H7 (cell line): ENCODE results near the gene VEZT. TPM values are rescaled to one million over a fixed set of nuclear protein-coding genes. Genes with fewer than 3 reads are reported as not detected.
A peak's percentile ranks its signal among the peaks of the same experiment; 100 is the strongest.

Source experiments
- DNase-seq: peaks from one replicate; pipeline ENCODE4 v3.0.0; 2012
- H3K27me3 ChIP-seq: 2 replicates; pipeline ENCODE4 v1.6.0; 2011; ENCODE audit warnings: mild to moderate bottlenecking, low read length; ENCODE audit not compliant: control insufficient read depth, insufficient read depth
- H3K36me3 ChIP-seq: replicated peaks from 2 replicates; pipeline ENCODE4 v1.5.1; 2011; ENCODE audit warnings: low read length; ENCODE audit not compliant: control insufficient read depth, insufficient read depth
- H3K4me3 ChIP-seq: 2 replicates; pipeline ENCODE4 v1.5.1; 2011; ENCODE audit warnings: low read depth, mild to moderate bottlenecking, control low read depth, low read length, moderate library complexity; ENCODE audit not compliant: insufficient read depth
- total RNA-seq: library from RNA; depleted of rRNA; stranded (reverse); fragments of >200 nt; shearing (Covaris generic); gene quantifications from 2 replicates; pipeline ENCODE4 v1.2.3, GENCODE V29; 2014

Gene VEZT
- total RNA-seq, 1 experiment from 2014 or later: 53.3 TPM

DNA sequence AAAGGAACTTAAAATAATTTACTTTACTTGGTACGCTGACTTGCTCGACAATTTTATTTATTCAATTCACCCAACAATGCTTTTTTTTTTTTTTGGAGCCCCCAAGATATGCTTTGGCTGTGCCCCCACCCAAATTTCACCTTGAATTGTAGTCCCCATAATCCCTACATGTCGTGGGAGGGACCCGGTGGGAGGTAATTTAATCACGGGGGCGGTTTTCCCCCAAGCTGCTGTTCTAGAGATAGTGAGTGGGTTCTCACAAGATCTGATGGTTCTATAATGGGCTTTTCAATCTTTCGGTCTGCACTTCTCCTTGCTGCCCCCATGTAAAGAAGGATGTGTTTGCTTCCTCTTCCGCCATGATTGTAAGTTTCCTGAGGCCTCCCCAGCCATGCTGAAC lies 10.7 kb upstream of the VEZT start:
- Histone ChIP-seq H3K27me3 (no peaks in the 10 kb centered on the region), H3K4me3 (no peak overlapping the region), H3K36me3 (no peaks in the 10 kb centered on the region)
- no peak for DNase-seq

DNA sequence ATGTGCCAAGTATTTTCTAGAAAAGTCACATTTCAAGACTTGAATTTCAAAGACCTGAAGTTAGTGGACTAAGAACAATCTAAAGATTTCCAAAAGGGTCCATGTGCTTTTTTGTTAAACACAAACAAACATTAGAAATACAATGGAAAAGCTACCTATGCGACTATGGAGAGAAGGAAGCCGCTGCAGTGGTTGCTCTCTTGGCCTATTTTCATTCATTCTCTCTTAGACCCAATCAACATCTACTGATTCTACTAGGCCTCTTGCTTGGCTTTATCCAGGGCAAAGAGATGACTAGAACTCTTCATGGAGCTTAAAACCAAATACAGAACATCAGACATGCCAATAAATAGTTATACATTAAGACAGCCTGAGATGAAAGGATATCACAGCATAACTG lies 10.2 kb upstream of the VEZT start:
- no peaks in the 10 kb centered on the region for H3K36me3 ChIP-seq
- no peak overlapping the region for H3K4me3 ChIP-seq
- no peak for DNase-seq
- no peaks in the 10 kb centered on the region for H3K27me3 ChIP-seq

DNA sequence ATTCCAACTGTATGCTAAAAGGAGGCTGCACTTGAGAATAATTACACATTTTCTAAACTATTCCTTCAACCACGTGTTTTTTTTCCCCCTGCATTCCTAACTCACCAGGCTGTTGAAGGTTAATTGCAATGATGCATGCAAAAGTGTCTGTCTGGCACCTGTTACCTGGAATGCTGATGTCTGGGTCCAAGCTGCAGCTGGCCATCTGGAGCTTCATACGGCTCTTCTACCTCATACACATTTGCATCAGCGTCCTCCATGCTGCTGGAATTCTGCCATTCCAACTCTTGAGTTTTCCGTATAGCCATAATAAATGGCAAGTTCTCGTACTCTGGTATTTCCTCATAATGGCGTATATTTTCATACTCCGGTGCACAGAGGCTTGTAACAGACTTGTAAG lies 8.9 kb upstream of the VEZT start:
- no peaks in the 10 kb centered on the region for H3K27me3 ChIP-seq
- no peak for DNase-seq
- H3K36me3 ChIP-seq: no peaks in the 10 kb centered on the region
- no peak overlapping the region for H3K4me3 ChIP-seq

DNA sequence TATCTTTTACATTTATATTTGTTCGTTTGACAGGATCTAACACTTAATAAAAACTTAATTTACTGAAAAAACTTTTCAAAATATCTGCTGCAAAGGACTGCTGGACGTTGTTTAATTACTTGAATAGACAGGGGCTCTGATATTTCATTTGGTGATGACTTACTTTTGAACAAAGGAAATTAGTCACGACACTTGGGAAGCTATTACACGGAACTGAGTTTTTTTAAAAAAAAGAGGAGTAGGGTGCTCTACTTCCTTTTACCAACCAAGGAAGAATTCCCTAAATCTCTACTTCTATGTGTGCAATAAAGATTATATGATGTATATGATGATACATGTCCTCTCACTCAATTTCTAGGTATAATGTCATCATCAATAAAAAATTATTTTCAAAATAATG lies 5.0 kb upstream of the VEZT start:
- Histone ChIP-seq H3K36me3 (no peaks in the 10 kb centered on the region), H3K4me3 (no peak overlapping the region), H3K27me3 (no peaks in the 10 kb centered on the region)
- DNase-seq: no peak

DNA sequence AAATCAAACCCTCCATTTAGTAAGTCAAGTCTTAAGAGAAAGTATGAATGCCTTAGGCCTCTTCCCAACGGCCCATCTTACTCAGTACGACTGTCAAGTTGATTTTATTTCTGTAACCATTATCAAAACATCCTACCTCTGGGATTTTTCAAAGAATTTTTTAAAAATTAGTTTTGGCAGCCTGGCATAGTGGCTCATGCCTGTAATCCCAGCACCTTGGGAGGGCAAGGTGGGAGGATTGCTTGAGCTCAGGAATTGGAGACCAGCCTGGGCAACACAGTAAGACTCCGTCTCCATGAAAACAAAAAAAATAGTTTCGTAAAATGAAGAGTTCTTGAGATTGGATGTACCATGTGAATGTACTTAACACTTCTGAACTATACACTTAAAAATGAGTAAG lies 4.5 kb upstream of the VEZT start:
- no peak for DNase-seq
- no peak overlapping the region for H3K4me3 ChIP-seq

DNA sequence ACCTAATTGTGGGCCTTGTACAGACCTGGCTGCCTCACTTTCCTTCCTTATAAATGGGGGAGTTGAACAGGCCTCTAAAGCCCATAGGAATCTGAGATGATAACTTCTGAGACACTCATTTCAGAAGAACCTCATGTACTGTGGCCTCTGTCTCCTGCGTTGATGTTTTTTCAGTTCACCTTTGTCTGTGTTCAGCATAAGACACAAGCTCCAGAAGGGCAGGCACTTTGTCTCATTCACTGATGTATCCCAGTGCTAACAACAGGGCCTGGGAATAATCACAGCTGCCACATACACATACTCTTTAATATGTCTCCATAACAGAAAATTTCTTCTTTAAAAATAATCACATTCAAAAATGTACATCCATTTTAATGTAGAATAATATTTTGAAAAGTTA lies 3.7 kb upstream of the VEZT start:
- Histone ChIP-seq H3K36me3 (no peaks in the 10 kb centered on the region), H3K4me3 (no peak overlapping the region), H3K27me3 (no peaks in the 10 kb centered on the region)
- no peak for DNase-seq

More for the DNA sequence above, 4.5 kb upstream of the VEZT start:
- no peaks in the 10 kb centered on the region for H3K36me3 ChIP-seq
- no peaks in the 10 kb centered on the region for H3K27me3 ChIP-seq

DNA sequence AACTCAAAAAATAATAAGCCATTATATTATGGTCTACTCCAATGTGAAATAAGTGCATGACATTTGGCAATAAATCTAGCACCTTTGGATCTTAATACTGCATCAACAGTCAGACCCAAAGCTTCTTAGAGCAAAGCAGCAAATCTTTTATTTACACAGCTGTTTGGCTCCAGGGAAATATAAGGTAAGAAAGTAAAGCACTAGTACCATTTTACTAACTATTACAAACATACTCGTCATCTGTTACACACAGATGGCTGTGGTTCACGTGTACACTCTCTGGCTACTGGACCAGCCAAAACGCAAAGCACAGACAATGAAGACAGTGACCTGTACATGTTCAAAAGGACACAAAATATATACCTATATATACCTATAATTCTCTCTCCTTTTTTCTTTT lies 3.1 kb upstream of the VEZT start:
- no peak overlapping the region for H3K4me3 ChIP-seq
- H3K27me3 ChIP-seq: no peaks in the 10 kb centered on the region
- no peak for DNase-seq

DNA sequence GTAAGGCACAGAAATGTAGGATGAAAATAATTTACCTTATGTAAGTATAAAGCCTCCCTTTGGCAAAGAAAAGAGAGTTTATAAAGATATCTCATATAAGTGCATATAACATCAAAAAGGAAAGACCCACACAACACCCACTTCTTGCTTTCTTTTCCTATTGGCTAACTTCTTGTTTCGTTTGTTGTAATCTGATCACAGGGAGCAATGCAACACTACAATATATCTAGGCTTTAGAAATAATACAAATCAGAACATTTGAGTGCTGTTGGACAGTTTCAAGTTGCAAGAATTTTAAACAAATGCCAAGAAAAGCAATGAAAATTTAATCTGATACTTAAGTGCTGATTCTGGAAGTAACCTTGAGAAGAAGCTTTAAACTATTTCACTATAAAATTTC lies 1.7 kb upstream of the VEZT start:
- Histone ChIP-seq H3K27me3 (no peaks in the 10 kb centered on the region), H3K36me3 (no peaks in the 10 kb centered on the region), H3K4me3 (peak overlapping the region; percentile 71)
- no peak for DNase-seq

More for the DNA sequence above, 3.1 kb upstream of the VEZT start:
- no peaks in the 10 kb centered on the region for H3K36me3 ChIP-seq

DNA sequence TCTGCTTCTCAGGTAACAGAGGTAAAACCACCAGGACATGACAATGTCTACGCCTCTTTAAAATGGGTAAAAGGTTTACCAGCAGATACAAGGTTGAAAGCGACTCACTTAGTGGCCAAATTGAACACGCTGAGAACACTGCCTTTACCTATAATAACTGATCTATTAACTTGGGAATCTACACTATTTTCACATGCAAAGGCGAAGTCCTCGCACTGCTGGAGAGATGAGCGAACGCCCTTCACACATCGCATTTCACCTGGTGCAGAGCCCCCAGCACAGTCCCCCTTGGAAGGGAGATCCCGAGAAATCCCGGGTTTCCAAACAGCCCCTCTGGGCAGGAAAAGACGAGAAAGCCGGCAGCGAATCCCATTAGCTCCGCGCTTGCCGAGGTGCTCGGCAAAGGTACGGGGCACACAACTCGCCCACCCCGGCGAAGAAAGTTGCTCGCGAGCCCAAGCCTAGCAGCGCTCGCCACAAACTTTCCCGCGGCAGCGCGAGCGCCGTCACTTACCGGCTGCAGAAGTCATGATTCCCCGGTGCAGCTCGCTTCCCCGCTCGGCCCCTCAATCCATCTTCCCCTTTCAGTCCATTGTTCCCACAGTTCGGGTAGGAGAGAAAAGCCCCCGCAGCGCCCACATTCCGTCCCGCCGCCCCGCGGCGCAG lies 763 bp upstream of the VEZT start:
- Histone ChIP-seq H3K4me3 (peak overlapping the region; percentile 71), H3K27me3 (no peaks in the 10 kb centered on the region), H3K36me3 (no peaks in the 10 kb centered on the region)
- no peak for DNase-seq

DNA sequence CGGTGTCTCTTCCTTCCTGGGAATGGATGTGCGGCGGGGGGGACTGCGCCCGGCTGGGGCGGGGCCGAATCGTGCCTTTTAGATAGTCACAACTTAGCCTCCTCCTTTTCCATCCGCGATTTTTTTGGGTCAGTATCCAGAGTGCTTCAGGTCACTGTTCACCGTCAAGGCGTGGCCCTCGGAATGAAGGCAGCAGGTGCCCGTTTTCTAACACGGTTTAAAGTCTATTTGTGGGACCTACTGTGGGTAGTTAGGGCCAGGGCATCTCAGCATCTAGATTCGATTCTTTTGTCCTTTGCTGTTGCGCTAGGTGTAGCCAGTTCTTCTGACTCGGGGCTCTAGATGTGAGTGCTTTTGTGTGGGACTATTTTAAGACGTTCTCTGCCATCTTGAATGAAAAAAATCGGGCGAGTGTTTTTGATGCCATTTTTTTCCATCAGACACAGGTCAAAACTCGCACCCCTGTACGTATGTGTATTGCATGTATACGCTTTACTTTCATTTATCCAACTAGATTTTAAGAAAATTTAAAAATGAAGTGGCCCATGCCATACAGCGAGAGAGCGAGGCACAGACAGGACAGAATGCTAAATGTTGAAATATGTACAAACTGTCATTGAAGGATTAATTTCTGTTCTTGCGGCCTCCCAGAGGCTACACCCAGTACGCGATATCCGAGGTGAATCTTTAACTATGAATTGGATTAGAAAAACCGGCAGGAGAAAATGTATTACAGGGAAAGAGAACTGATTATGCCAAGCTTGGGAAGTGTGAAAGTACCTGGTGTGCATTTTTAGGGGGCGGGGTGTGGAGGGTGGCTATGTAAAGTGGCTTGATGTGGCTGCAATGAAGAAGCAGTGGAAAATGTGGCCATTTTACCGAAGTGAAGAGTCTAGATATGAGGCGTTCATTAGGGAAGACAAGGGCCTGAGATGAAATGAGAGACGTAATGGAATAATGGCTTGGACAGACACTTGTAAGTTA lies 835 bp downstream of the VEZT start:
- no peak for DNase-seq
- Histone ChIP-seq H3K36me3 (no peaks in the 10 kb centered on the region), H3K27me3 (no peaks in the 10 kb centered on the region), H3K4me3 (peak overlapping the region; percentile 85)

DNA sequence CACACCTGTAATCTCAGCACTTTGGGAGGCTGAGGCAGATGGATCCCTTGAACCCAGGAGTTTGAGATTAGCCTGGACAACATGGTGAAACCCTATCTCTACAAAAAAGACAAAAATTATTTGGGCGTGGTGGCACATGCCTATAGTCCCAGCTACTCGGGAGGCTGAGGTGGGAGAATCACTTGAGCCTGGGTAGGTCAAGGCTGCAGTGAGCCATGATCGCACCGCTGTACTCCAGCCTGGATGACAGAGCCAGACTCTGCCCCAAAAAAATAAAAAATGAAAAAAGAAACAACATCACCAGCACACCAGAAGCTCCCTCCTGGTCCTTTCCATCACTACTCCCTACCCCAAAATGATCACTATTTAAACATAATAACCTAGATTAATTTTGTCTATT lies 2.6 kb downstream of the VEZT start:
- DNase-seq: no peak
- Histone ChIP-seq H3K27me3 (no peaks in the 10 kb centered on the region), H3K4me3 (no peak overlapping the region), H3K36me3 (peaks cover 4% of the 10 kb centered on the region)

DNA sequence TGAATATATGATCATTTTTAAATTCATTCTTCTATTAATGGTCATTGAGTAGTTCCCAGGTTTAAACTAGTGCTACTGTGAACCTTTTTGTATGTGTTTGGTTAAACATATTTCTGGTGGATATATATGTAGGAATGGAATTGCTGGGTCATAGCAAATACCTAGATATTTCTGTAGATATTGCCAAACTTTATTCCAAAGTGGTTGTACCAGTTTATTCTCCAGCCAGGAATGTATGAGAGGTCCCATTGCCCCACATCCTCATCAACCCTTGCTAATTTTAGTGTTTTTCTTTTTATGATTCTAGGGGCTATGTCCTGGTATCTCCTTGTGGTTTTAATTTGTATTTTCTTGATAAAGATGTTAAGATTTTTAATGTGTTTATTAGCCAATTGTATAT lies 3.1 kb downstream of the VEZT start:
- DNase-seq: no peak
- Histone ChIP-seq H3K27me3 (no peaks in the 10 kb centered on the region), H3K4me3 (no peak overlapping the region), H3K36me3 (peaks cover 4% of the 10 kb centered on the region)

DNA sequence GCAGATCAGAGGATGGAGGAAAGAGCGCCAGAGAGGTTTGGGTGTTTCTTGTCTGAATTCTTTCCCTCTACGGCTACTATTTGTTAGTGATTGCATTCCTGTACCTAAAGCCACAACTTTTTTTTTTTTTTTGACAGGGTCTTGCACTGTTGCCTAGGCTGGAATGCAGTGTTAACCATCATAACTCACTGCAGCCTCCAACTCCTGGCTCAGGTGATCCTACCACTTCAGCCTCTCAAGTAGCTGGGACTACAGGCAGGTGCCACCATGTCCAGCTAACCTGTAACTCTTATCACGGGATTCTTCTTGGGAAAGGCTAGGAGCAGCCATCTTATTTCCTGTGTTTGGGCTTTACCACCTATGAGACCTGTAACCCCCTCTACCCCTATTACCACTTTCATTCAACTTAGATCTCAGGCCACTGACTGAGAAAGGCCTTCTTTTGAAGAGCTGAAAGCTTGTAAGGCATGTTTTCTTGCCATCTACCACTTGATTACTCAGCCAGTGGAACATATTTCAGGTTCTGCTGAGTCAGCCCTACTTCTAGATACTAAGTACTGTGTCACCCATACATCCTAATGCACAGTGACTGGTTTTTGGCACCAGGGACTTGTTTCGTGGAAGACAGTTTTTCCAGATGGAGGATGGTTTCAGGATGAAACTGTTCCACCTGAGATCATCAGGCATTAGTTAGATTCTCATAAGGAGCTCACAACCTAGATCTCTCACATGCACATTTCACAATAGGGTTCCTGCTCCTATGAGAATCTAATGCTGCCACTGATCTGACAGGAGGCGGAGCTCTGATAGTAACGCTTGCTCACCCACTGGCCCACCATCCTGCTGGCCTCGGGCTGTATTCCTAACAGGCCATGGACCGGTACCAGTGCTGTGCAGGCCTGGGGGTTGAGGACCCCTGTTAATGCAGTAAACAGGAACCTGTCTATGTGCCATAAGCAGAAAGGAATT lies 6.9 kb downstream of the VEZT start:
- H3K4me3 ChIP-seq: no peak overlapping the region
- peaks cover 4% of the 10 kb centered on the region for H3K36me3 ChIP-seq
- DNase-seq: no peak
- H3K27me3 ChIP-seq: no peaks in the 10 kb centered on the region

DNA sequence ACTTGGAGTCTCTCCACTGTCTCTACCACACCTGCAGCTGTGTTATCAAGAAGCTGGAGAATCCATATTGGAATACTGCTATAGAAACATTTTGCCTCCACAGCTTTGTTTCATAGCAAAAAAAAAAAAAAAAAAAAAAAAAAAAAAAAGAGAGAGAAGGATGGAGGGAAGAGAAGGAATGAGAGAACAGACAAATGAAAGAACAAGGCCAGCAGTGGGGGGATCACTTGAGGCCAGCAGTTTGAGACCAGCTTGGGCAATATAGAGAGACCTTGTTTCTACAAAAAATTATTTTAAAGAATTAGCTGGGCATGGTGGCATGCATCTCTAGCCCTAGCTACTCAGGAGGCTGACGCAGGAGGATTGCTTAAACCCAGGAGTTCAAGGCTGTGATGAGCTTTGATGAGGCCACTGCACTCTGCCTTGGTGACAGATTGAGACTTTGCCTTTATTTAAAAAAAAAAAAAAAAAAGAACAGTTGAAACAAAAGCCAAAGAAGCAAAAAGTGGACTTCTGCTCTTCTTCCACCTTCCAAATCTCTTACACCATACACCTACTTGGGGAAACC lies 8.1 kb downstream of the VEZT start:
- peaks cover 4% of the 10 kb centered on the region for H3K36me3 ChIP-seq
- H3K27me3 ChIP-seq: no peaks in the 10 kb centered on the region
- no peak overlapping the region for H3K4me3 ChIP-seq
- DNase-seq: no peak
